ENCODE measurements around the gene RBM23. TPM values are rescaled to one million over a fixed set of nuclear protein-coding genes. Genes with fewer than 3 reads are reported as not detected.

The RBM23 gene
- total RNA-seq, 1 donor from 2014 or later: 110 TPM

DNA sequence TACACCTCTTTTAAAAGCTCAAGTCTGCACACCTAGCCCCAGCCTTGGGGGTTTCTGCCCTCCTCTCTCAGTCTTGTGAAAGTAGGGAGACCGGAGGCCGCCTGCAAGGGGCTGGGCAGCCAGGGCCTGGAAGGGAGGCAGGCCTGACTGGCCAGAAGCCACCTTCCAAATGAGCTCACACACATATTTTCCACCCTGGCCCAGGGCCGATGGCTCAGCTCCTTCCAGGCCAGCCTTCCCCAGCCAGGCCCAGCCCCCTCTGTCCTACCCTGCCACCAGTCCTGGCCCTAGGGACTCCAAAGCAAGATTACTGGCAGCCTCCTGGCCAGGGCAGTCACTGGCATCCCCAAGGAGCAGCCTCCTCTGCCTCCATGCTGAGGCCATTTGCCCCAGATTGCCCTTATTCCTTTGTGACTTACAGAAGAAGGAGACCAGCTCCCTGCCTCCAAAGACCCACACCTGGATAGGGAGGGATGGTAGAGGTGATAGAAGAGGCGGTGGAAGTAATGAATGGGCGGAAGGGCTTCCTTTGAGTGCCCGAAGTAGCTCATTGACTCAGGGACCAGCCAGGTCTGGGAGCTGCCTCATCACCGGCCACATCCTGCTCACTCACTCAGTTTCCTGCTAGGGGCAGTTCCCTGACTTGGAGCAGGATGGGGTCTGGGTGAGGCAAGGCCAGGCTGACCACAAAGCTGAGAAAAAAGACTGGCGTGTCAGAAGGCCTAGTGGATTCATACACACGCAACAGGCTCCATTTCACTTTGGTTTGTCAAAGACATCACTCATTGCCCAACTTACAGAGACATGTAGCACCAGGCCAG is 67.8 kb downstream of the RBM23 start:
- DNase-seq (ENCODE audit: low spot score, unreplicated experiment): no peak
- TF ChIP-seq, protein P1, sequence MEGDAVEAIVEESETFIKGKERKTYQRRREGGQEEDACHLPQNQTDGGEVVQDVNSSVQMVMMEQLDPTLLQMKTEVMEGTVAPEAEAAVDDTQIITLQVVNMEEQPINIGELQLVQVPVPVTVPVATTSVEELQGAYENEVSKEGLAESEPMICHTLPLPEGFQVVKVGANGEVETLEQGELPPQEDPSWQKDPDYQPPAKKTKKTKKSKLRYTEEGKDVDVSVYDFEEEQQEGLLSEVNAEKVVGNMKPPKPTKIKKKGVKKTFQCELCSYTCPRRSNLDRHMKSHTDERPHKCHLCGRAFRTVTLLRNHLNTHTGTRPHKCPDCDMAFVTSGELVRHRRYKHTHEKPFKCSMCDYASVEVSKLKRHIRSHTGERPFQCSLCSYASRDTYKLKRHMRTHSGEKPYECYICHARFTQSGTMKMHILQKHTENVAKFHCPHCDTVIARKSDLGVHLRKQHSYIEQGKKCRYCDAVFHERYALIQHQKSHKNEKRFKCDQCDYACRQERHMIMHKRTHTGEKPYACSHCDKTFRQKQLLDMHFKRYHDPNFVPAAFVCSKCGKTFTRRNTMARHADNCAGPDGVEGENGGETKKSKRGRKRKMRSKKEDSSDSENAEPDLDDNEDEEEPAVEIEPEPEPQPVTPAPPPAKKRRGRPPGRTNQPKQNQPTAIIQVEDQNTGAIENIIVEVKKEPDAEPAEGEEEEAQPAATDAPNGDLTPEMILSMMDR (IDR thresholded peaks at IDR 0.05; ENCODE audit: unreplicated experiment): no peak
- peaks cover 6% of the 10 kb centered on the region for H3K4me1 Mint-ChIP-seq (ENCODE audit: low read depth)
- H3K9me3 Mint-ChIP-seq (ENCODE audit: low read depth): no peaks in the 10 kb centered on the region
- H3K36me3 Mint-ChIP-seq (ENCODE audit: insufficient read depth): peaks cover 3% of the 10 kb centered on the region
- peak overlapping the region; percentile 41 for H3K27ac Mint-ChIP-seq
- H3K4me3 Mint-ChIP-seq (ENCODE audit: low read depth): no peak overlapping the region
- H3K27me3 Mint-ChIP-seq: no peaks in the 10 kb centered on the region

DNA sequence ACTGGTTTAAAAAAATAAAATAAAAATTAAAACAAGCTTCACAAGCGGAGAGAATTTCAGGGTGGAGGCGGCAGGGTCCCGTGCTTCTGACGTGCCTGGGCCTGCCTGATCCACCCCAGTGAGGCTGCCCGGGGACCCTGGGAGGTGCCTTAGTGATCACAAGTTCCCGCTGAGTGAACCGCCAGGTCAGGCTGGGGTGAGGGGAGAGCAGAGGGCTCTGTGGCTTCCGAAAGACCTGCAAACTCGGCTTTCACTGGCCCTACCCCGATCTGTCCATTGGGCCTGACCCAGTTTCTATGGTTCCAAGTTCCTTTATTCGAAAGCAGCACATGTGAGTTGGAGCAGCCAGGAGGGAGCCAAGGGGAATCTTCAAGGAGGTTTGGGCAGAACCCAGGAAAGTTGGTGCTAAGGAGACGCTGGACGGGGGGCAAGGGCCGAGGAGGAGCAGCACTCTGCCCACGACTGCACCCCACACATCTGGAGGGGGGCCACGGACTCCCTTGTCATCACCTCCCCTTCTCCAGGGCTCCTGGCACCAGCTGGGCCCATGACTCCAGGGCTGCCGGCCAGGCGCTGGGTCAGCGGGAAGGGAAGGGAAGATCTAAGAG is 69.6 kb downstream of the RBM23 start:
- H3K36me3 Mint-ChIP-seq (ENCODE audit: insufficient read depth): peaks cover 5% of the 10 kb centered on the region
- no peak overlapping the region for H3K27ac Mint-ChIP-seq
- no peak overlapping the region for H3K4me3 Mint-ChIP-seq (ENCODE audit: low read depth)
- TF ChIP-seq, protein P1 (IDR thresholded peaks at IDR 0.05; ENCODE audit: unreplicated experiment): no peak
- H3K9me3 Mint-ChIP-seq (ENCODE audit: low read depth): no peaks in the 10 kb centered on the region
- DNase-seq (ENCODE audit: low spot score, unreplicated experiment): no peak
- H3K27me3 Mint-ChIP-seq: no peaks in the 10 kb centered on the region
- peaks cover 6% of the 10 kb centered on the region for H3K4me1 Mint-ChIP-seq (ENCODE audit: low read depth)

DNA sequence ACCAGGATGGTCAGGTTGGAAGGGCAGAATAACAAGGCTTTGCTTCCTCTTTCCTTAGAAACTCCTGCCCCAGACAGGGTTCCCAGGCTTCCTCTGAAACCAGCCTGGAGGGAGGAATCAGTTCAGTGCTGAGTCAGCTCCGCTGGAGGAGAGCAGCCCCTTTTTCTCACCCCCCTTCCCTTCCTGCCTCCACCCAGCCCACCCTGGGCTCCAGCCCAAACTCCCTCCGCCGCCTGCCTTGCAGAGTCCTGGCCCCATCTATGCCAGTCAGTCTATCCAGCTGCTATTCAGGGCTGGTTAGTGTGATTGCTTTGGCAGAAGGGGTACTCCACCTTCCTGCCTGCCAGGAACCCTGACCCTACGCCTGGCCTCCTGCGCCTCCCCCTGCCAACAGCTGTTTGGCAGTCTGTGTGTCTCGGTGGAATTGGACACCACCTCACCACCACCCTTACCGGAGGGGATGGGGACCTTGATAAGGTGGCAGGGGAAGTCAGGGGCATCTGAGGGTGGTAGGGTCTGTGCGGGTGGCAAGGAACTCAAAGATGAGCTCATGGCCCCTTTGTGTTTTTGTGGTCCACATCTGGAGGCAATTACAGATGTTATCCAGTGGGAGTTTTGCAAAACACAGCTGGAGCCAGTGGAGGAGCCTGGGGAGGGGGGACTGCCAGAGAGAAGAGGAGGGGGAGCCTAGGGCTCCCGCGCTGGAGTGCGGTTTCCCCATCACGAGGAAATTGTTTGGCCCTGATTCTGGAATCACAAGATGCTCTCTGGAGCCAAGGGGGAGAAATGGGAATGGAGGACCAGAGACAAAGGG is 70.4 kb downstream of the RBM23 start:
- TF ChIP-seq, protein P1 (IDR thresholded peaks at IDR 0.05; ENCODE audit: unreplicated experiment): no peak
- Mint-ChIP-seq H3K27ac (peak overlapping the region; percentile 90), H3K4me3 (ENCODE audit: low read depth) (no peak overlapping the region), H3K36me3 (ENCODE audit: insufficient read depth) (peaks cover 8% of the 10 kb centered on the region), H3K9me3 (ENCODE audit: low read depth) (no peaks in the 10 kb centered on the region), H3K4me1 (ENCODE audit: low read depth) (peaks cover 6% of the 10 kb centered on the region), H3K27me3 (no peaks in the 10 kb centered on the region)
- DNase-seq (ENCODE audit: low spot score, unreplicated experiment): no peak

DNA sequence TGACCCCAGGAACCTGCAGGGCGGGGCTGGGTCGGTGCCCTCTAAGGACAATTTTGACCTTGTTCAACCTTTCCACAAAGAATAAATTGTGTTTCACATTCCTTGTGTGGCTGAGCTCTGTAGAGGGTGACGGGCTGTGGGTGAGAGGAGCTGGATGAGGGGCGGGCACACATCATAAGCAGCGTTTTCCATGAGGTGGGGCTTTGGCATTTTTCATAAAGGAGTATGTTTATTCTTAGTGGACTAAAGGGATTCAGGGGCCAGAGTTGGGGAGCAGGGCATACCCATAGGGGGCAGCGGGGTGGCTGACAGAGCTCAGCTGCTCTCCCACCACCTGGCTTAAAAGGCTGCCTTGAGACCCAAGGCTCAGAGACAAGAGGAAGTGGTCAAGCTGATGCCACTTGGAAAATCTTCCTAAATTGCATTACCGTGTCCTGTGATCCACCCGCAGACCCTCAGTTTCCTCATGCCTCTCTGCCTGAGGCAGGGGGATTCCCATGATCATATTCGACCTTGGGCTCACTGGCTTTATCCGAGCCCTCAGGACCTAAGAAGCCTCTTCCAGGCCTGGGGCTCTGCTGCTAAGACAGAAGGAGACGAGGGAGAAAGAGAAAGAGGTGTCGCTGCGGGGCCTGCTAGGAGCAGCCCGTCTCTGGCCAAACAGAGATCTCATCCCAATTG is 71.1 kb downstream of the RBM23 start:
- H3K9me3 Mint-ChIP-seq (ENCODE audit: low read depth): no peaks in the 10 kb centered on the region
- TF ChIP-seq, protein P1 (IDR thresholded peaks at IDR 0.05; ENCODE audit: unreplicated experiment): peak; percentile 15
- H3K4me3 Mint-ChIP-seq (ENCODE audit: low read depth): no peak overlapping the region
- peaks cover 10% of the 10 kb centered on the region for H3K36me3 Mint-ChIP-seq (ENCODE audit: insufficient read depth)
- no peaks in the 10 kb centered on the region for H3K27me3 Mint-ChIP-seq
- peaks cover 4% of the 10 kb centered on the region for H3K4me1 Mint-ChIP-seq (ENCODE audit: low read depth)
- no peak for DNase-seq (ENCODE audit: low spot score, unreplicated experiment)
- peak overlapping the region; percentile 90 for H3K27ac Mint-ChIP-seq
